AG10803 (cell line): ENCODE data around the gene ARID3A.

Experiments
- DNase-seq: peaks from one replicate; pipeline ENCODE4 v3.0.0; 2010; ENCODE audit warnings: low read depth
- H3K4me3 ChIP-seq: 2 replicates; pipeline ENCODE4 v1.5.1; 2011; ENCODE audit warnings: mild to moderate bottlenecking, low read length, control low read depth
- TF ChIP-seq, protein P1 (sequence below): conservative IDR thresholded peaks from 2 replicates; pipeline ENCODE4 v1.5.1; 2011; ENCODE audit warnings: mild to moderate bottlenecking, low read length, control low read depth, inconsistent platforms

The ARID3A gene

DNA sequence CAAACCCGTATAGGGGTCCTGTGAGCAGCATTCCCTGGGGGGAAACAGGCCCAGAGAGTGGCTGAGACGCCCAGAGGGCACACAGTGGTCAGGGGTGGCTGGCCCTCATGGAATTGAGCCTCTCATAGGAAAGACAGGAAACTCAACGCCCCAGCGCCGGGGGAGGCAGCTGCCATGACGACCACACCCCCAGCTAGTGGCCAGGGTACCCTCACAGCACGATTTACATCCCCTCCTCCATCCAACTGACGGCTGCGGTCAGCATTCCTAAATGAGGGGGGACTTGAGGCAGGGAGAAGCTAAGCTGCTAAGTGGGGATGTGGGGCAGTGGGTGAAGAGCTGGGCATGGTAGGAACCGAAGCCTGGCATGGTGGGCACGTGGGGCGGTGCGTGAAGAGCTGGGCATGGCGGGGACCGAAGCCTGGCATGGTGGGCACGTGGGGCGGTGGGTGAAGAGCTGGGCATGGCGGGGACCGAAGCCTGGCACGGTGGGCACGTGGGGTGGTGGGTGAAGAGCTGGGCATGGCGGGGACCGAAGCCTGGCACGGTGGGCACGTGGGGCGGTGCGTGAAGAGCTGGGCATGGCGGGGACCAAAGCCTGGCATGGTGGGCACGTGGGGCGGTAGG, 42.9 kb upstream of the ARID3A start:
- no peak overlapping the region for H3K4me3 ChIP-seq
- no peak for DNase-seq
- TF ChIP-seq, protein P1, sequence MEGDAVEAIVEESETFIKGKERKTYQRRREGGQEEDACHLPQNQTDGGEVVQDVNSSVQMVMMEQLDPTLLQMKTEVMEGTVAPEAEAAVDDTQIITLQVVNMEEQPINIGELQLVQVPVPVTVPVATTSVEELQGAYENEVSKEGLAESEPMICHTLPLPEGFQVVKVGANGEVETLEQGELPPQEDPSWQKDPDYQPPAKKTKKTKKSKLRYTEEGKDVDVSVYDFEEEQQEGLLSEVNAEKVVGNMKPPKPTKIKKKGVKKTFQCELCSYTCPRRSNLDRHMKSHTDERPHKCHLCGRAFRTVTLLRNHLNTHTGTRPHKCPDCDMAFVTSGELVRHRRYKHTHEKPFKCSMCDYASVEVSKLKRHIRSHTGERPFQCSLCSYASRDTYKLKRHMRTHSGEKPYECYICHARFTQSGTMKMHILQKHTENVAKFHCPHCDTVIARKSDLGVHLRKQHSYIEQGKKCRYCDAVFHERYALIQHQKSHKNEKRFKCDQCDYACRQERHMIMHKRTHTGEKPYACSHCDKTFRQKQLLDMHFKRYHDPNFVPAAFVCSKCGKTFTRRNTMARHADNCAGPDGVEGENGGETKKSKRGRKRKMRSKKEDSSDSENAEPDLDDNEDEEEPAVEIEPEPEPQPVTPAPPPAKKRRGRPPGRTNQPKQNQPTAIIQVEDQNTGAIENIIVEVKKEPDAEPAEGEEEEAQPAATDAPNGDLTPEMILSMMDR: no peak

DNA sequence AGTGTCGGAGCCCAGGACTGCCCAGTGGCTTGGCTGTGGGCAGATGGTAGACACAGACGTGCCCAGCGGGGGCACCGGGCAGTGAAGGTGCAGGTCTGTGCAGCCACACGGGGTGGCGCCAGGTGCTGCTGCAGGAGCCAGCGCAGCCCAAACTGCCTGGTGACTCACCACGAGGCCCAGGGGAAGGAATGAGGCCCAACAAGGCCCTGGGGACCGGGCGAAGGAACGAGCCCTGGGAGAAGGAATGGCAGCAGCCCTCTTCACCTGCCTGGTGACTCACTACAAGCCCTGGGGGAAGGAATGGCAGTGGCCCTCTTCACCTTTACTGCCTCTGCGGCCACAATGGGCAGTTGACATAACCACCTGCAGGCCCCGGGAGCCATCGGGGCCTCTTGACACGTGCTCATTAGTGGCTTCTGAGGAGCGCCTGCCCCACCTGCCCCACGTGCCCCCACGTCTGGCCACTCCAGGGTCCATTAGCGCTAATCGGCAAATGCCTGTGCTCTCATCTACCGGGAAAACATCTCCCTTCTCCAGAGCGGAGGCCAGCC, 42.1 kb upstream of the ARID3A start:
- H3K4me3 ChIP-seq: no peak overlapping the region
- DNase-seq: no peak
- TF ChIP-seq, protein P1: no peak

DNA sequence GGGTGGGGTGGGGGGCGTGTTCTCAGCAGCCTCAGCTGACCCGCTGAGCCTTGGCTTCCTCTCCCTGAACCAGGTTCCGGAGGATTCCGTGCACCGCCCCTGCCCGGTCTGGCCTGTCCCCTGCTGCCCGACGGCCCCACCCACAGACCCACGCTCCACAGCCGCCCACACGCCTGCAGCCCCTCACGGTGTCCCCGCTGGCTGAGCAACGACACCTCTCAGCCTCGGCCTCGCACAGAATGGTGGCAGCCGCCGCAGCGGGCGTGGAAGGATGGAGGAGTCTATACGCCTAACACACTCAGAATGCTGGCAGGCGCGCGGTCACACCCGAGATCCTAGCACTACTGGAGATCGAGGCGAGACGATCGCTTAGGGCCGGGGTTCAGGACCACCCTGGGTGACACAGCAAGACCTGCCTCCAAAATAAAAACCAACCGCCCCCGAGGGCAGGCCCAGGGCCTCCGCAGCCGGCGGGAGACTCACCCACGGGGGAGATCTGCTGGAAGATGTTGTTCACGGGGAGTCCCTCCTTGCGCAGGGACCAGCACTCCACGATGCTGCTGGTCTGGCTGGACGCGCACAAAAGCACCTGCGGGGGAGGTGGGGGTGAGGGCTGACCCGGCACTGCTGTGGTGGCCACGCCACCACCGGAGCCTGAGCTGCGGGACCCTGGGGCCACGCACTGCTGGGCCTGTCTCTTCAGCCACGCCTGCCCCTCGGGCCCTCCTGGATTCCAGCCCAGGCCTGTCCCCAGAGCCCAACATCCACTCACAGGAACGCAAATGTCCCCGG, 41.2 kb upstream of the ARID3A start:
- TF ChIP-seq, protein P1: no peak
- H3K4me3 ChIP-seq: no peak overlapping the region
- no peak for DNase-seq

DNA sequence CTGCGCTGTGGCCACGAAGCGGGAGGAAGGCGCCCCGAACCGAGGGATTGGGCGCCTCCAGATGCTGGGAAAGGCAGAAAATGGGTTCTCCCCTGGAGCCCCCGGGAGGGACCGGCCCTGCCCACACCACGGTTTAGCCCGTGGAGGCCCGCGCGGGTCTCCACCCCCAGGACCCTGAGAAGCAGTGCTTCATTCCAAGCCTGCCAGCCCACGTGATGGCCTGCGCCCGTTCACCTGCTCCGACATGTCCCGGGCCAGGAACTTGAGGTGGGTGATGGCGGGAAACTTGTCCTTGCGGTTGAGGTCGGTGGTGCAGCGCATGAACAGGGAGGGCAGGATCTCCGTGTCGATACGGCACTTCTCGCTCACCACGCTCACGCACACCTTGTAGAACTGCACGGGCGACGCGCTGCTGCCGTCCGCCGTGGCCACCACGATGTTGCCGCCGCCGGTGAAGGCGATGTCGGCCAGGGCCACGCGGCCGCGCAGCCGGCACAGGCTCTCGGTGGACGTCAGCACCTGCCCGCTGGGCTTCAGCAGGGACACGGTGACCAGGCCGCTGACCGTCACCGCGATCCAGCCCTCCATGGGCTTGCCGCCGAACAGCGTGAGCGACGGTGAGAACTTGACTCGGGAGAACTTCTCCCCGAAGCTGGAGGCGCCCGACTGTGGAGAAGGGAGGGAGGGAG, 40.2 kb upstream of the ARID3A start:
- H3K4me3 ChIP-seq: no peak overlapping the region
- TF ChIP-seq, protein P1: no peak

DNA sequence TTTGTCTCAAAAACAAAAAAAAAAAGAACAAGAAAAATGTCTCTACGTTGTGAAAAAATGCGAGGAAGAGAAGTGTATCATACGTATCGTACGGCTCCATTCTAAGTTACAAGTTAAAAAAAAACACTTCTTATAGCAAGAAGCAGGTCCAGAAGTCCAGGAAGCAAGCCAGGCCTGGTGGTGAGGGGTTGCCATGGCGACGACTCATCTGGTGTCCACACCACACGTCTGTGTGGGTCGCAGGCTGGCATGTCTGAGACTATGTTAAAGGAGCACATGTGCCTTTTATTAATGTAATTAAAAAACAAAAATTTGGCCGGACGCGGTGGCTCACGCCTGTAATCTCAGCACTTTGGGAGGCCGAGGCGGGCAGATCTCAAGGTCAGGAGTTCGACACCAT, 38.8 kb upstream of the ARID3A start:
- H3K4me3 ChIP-seq: no peak overlapping the region
- TF ChIP-seq, protein P1: no peak
- DNase-seq: peak; percentile 86

More for the DNA sequence above, 40.2 kb upstream of the ARID3A start:
- no peak for DNase-seq

DNA sequence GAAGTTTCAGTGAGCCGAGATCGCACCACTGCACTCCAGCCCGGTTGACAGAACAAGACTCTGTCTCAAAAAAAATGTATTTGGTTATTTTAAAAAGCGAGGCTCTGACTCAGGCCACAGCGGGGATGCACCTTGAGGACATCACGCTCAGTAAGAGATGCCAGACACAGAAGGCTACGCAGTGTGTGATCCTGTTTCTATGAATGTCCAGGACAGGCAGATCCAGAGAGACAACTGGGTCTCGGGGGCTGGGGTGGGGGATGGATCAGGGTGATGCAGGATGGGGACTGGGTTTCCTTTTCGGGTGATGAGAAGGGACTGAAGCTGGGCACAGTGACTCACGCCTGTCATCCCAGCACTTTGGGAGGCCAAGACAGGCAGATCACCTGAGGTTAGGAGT, 38.2 kb upstream of the ARID3A start:
- TF ChIP-seq, protein P1: no peak
- no peak overlapping the region for H3K4me3 ChIP-seq
- DNase-seq: no peak
